ENCODE data around the gene ANKRD34B. TPM values are rescaled to one million over a fixed set of nuclear protein-coding genes. Genes with fewer than 3 reads are reported as not detected.

Gene ANKRD34B
- total RNA-seq, 2 donors from 2014 or later = not detected

- intact Hi-C loops (cut with DNase I, micrococcal nuclease) = no loop called here
- no peak for ATAC-seq
Measured at GRCh38 chr5:80577707-80578106, 7.6 kb upstream of the ANKRD34B start.

GRCh38 chr5:80576383-80576782 lies 6.3 kb upstream of the ANKRD34B start:
- ATAC-seq (no peak), DNase-seq (no peak)
- intact Hi-C loops (cut with DNase I, micrococcal nuclease) = no loop called here

More at GRCh38 chr5:80577707-80578106, 7.6 kb upstream of the ANKRD34B start:
- no peak for DNase-seq

- intact Hi-C loops (cut with DNase I, micrococcal nuclease) = no loop called here
- no peak for ATAC-seq
- no peak for DNase-seq
Measured at GRCh38 chr5:80573062-80573461, 3.0 kb upstream of the ANKRD34B start.

GRCh38 chr5:80569086-80569960 lies 757 bp downstream of the ANKRD34B start:
- no peak for ATAC-seq
- DNase-seq = no peak
- intact Hi-C loops (cut with DNase I, micrococcal nuclease) = no loop called here

GRCh38 chr5:80568251-80568650 lies 1.8 kb downstream of the ANKRD34B start:
- DNase-seq (no peak), ATAC-seq (no peak)
- intact Hi-C loops (cut with DNase I, micrococcal nuclease) = no loop called here

- no peak for DNase-seq
- intact Hi-C loops (cut with DNase I, micrococcal nuclease) = no loop called here
- no peak for ATAC-seq
Measured at GRCh38 chr5:80566711-80567259, 3.3 kb downstream of the ANKRD34B start.

GRCh38 chr5:80565330-80565729 lies 4.8 kb downstream of the ANKRD34B start:
- intact Hi-C loops (cut with DNase I, micrococcal nuclease) = no loop called here
- DNase-seq (no peak), ATAC-seq (no peak)

- DNase-seq (no peak), ATAC-seq (no peak)
- intact Hi-C loops (cut with DNase I, micrococcal nuclease) = no loop called here
Measured at GRCh38 chr5:80559244-80559643, 10.8 kb downstream of the ANKRD34B start.

GRCh38 chr5:80555099-80555498 lies 15.0 kb downstream of the ANKRD34B start:
- ATAC-seq = no peak
- DNase-seq = no peak
- intact Hi-C loops (cut with DNase I, micrococcal nuclease) = no loop called here

- intact Hi-C loops (cut with DNase I, micrococcal nuclease) = no loop called here
- ATAC-seq (no peak), DNase-seq (no peak)
Measured at GRCh38 chr5:80554646-80555045, 15.4 kb downstream of the ANKRD34B start.

GRCh38 chr5:80541392-80541791 lies 28.7 kb downstream of the ANKRD34B start:
- no peak for ATAC-seq

GRCh38 chr5:80540691-80541090 lies 29.4 kb downstream of the ANKRD34B start:
- intact Hi-C loops (cut with DNase I, micrococcal nuclease) = no loop called here
- ATAC-seq = no peak
- DNase-seq = no peak

More at GRCh38 chr5:80541392-80541791, 28.7 kb downstream of the ANKRD34B start:
- no peak for DNase-seq
- intact Hi-C loops (cut with DNase I, micrococcal nuclease) = no loop called here

GRCh38 chr5:80516826-80517225 lies 53.3 kb downstream of the ANKRD34B start:
- ATAC-seq (no peak), DNase-seq (no peak)
- intact Hi-C loops (cut with DNase I, micrococcal nuclease) = no loop called here

- ATAC-seq (no peak), DNase-seq (no peak)
- intact Hi-C loops (cut with DNase I, micrococcal nuclease) = no loop called here
Measured at GRCh38 chr5:80509362-80509761, 60.7 kb downstream of the ANKRD34B start.

GRCh38 chr5:80508844-80509243 lies 61.2 kb downstream of the ANKRD34B start:
- intact Hi-C loops (cut with DNase I, micrococcal nuclease) = no loop called here
- ATAC-seq = no peak
- no peak for DNase-seq

GRCh38 chr5:80507663-80508062 lies 62.4 kb downstream of the ANKRD34B start:
- intact Hi-C loops (cut with DNase I, micrococcal nuclease) = no loop called here
- ATAC-seq = no peak
- DNase-seq = no peak

Other genes starting within 250 kb of the ANKRD34B start
- gene ZFYVE16, start 162.2 kb downstream of the ANKRD34B start, total RNA-seq = 10 to 100 TPM; 29.1 to 39.8 TPM
- gene FAM151B, start 82.2 kb downstream of the ANKRD34B start, total RNA-seq = 1 to 10 TPM; 1.6 to 1.7 TPM
- gene MSH3, start 84.4 kb upstream of the ANKRD34B start, total RNA-seq = 10 to 100 TPM; 16.2 to 18.6 TPM
- 10 to 100 TPM; 16.8 to 29.2 TPM for gene DHFR, start 84.7 kb upstream of the ANKRD34B start, total RNA-seq

All from left colon (tissue), 2 donors.